Measurements from ENCODE around the gene CHAT.

DNA sequence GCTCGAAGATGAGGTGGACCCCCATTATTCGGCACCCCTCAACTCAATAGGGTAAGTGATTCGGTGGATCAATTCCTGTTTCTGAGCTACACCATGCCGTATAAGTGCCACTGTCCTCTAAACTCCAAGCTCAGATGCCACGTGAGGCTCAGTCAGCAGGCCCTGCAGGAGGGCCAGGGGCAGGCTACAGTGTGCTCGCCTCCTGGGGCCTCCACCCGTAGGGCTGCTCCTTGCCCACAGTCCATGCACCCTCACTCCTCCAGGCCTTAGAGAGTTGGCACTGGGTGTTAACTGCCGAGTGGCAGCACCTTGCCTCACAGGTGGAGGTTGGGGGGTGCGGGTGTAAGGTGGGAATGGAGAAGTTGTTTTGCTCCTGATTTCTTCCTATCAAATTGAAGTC lies 77.8 kb downstream of the CHAT start:
- no peak for TF ChIP-seq EZH2 (IDR thresholded peaks at IDR 0.05; ENCODE audit: insufficient read depth, poor library complexity, severe bottlenecking)
- no peak for TF ChIP-seq EZH2phosphoT487 (IDR thresholded peaks at IDR 0.05; ENCODE audit: insufficient read depth, low read depth)
